HepG2 (cell line): Measurements from ENCODE around the gene ARHGAP29. TPM values are rescaled to one million over a fixed set of nuclear protein-coding genes. Genes with fewer than 3 reads are reported as not detected.

Experiments used
- ATAC-seq: fragments of 200-7000 bp; cut with Tn5 transposase; 3 replicates; pipeline ENCODE4 v1.9.1; 2020; ENCODE audit warnings: mild to moderate bottlenecking, moderate library complexity
- BruUV-seq: library from RNA; stranded (reverse); fragments of 400-500 nt; replicated peaks from 2 replicates; lab custom pipeline; 2021; lab: Mats Ljungman, UMichigan
- CTCF ChIA-PET: fragments of 300-600 bp; formaldehyde crosslinking; extraction: SDS; loops from one replicate; lab custom pipeline; 2021; ENCODE audit warnings: low total read pairs, inconsistent platforms, low intra/inter-chr PET ratio; lab: Yijun Ruan, JAX
- POLR2A ChIA-PET: fragments of 350-600 bp; sonication (Branson Sonifier 250); formaldehyde crosslinking; loops from one replicate; lab custom pipeline; 2020; ENCODE audit warnings: antibody characterized with exemption, inconsistent platforms; lab: Yijun Ruan, JAX
- DNase-seq: peaks from one replicate; pipeline ENCODE4 v3.0.0-alpha.2; 2015; ENCODE audit warnings: low spot score
- FAIRE-seq: peaks from 3 replicates; lab custom pipeline; 2011; peaks lifted over from hg19 to GRCh38; lab: Jason Lieb, UNC
- H2AFZ ChIP-seq: one replicate; pipeline ENCODE4 v1.6.1; 2011; ENCODE audit warnings: low read length, inconsistent platforms
- H3K27ac ChIP-seq: fragments of 300-600 bp; 3 replicates; pipeline ENCODE4 v1.8.0; 2011; ENCODE audit warnings: mixed run types, mild to moderate bottlenecking, mixed read lengths, low read length, inconsistent platforms; ENCODE audit not compliant: insufficient read depth; ENCODE audit errors: extremely low read length
- H3K27me3 ChIP-seq, 2 experiments: fragments of 200-600 bp in 1 of 2; 2 replicates in 1 of 2; 3 replicates in 1 of 2; pipeline versions ENCODE4 v1.6.0 to v1.8.0; 2011; ENCODE audit warnings: low read length in 2 of 2, mild to moderate bottlenecking in 2 of 2, moderate library complexity in 2 of 2, inconsistent platforms in 1 of 2; ENCODE audit not compliant: insufficient read depth in 2 of 2, control insufficient read depth in 1 of 2
- H3K36me3 ChIP-seq, 2 experiments: fragments of 200-600 bp in 1 of 2; replicated peaks in 1 of 2; 2 replicates in 1 of 2; 3 replicates in 1 of 2; pipeline versions ENCODE4 v1.5.1 to v1.8.0; 2011; ENCODE audit warnings: low read length in 2 of 2, inconsistent platforms in 1 of 2; ENCODE audit not compliant: insufficient read depth in 2 of 2, control insufficient read depth in 1 of 2
- H3K4me1 ChIP-seq: 2 replicates; pipeline ENCODE4 v1.5.1; 2012; ENCODE audit warnings: low read length, inconsistent platforms; ENCODE audit not compliant: insufficient read depth
- H3K4me2 ChIP-seq: 2 replicates; pipeline ENCODE4 v1.6.0; 2011; ENCODE audit warnings: low read depth, low read length, inconsistent platforms
- H3K4me3 ChIP-seq, 3 experiments: fragments of 200-600 bp in 1 of 3; sonication (generic), shearing (Covaris generic) in 1 of 3; replicated peaks in 1 of 3; 2 replicates each; pipeline ENCODE4 v1.5.1; 2011 to 2016; ENCODE audit warnings: low read length in 3 of 3, inconsistent platforms in 2 of 3, low read depth in 2 of 3, mild to moderate bottlenecking in 2 of 3, control low read depth in 1 of 3, mixed read lengths in 1 of 3; ENCODE audit not compliant: insufficient read depth in 1 of 3
- H3K79me2 ChIP-seq: one replicate; pipeline ENCODE4 v1.6.1; 2011; ENCODE audit warnings: low read length, inconsistent platforms; ENCODE audit not compliant: insufficient read depth
- H3K9ac ChIP-seq: 2 replicates; pipeline ENCODE4 v1.6.0; 2011; ENCODE audit warnings: mild to moderate bottlenecking, low read depth, low read length, inconsistent platforms; ENCODE audit not compliant: insufficient read depth
- H3K9me3 ChIP-seq: 2 replicates; pipeline ENCODE4 v1.5.1; 2012; ENCODE audit warnings: mild to moderate bottlenecking, low read length
- H4K20me1 ChIP-seq: 2 replicates; pipeline ENCODE4 v1.6.0; 2011; ENCODE audit warnings: inconsistent platforms, mild to moderate bottlenecking, low read length, moderate library complexity; ENCODE audit not compliant: insufficient read depth
- ELF1 ChIP-seq: sonication (generic); formaldehyde crosslinking; IDR thresholded peaks from 2 replicates; pipeline ENCODE4 v1.4.0; 2020; ENCODE audit warnings: missing genetic modification reagents
- FOXP1 ChIP-seq, 2 experiments: fragments of 450-650 bp in 1 of 2; IDR thresholded peaks; 2 replicates each; pipeline ENCODE4 v1.6.1; 2017 to 2018; ENCODE audit warnings: antibody characterized with exemption in 1 of 2
- FOXP4 ChIP-seq: sonication (generic); formaldehyde crosslinking; IDR thresholded peaks from 2 replicates; pipeline ENCODE4 v1.4.0; 2020; ENCODE audit warnings: missing genetic modification reagents
- GMEB2 ChIP-seq: IDR thresholded peaks from 2 replicates; pipeline ENCODE4 v1.6.1; 2016; ENCODE audit warnings: missing biosample characterization, missing genetic modification reagents, low read depth
- KDM1A ChIP-seq: IDR thresholded peaks from 2 replicates; pipeline ENCODE4 v1.6.1; 2016; ENCODE audit warnings: missing compliant biosample characterization
- KDM5A ChIP-seq: fragments of 200-600 bp; sonication (generic); IDR thresholded peaks from 2 replicates; pipeline ENCODE4 v1.7.0; 2018; ENCODE audit warnings: antibody characterized with exemption, mild to moderate bottlenecking, low read length, borderline replicate concordance
- MYC ChIP-seq: sonication (generic); formaldehyde crosslinking; IDR thresholded peaks from 2 replicates; pipeline ENCODE4 v1.9.0; 2021; ENCODE audit warnings: missing genetic modification reagents, borderline replicate concordance
- NCOA5 ChIP-seq: sonication (generic); formaldehyde crosslinking; IDR thresholded peaks from 2 replicates; pipeline ENCODE4 v1.4.0; 2020; ENCODE audit warnings: missing genetic modification reagents
- PBX3 ChIP-seq: sonication (generic); formaldehyde crosslinking; IDR thresholded peaks from 2 replicates; pipeline ENCODE4 v1.8.1; 2023; ENCODE audit warnings: missing genetic modification reagents, inconsistent platforms, borderline replicate concordance
- RBAK ChIP-seq: sonication (generic); formaldehyde crosslinking; IDR thresholded peaks from 2 replicates; pipeline ENCODE4 v1.5.1; 2020; ENCODE audit warnings: mild to moderate bottlenecking, missing genetic modification reagents
- SNAPC2 ChIP-seq: sonication (generic); formaldehyde crosslinking; IDR thresholded peaks from 2 replicates; pipeline ENCODE4 v1.8.1; 2022; ENCODE audit warnings: mild to moderate bottlenecking, missing genetic modification reagents
- SRSF1 ChIP-seq: fragments of 200-400 bp; formaldehyde crosslinking; optimal IDR thresholded peaks from 2 replicates; pipeline ENCODE3; 2017; ENCODE audit warnings: mild to moderate bottlenecking, low read depth, low read length, moderate library complexity
- TBP ChIP-seq: sonication (generic); formaldehyde crosslinking; IDR thresholded peaks from 2 replicates; pipeline ENCODE4 v1.5.0; 2020; ENCODE audit warnings: missing genetic modification reagents
- ZNF17 ChIP-seq: sonication (generic); formaldehyde crosslinking; IDR thresholded peaks from 2 replicates; pipeline ENCODE4 v1.5.0; 2020; ENCODE audit warnings: mild to moderate bottlenecking, missing genetic modification reagents
- ZNF180 ChIP-seq: sonication (generic); formaldehyde crosslinking; IDR thresholded peaks from 2 replicates; pipeline ENCODE4 v1.4.0; 2020; ENCODE audit warnings: low read depth, missing genetic modification reagents, borderline replicate concordance
- ZNF792 ChIP-seq: IDR thresholded peaks from 2 replicates; pipeline ENCODE4 v1.6.1; 2016
- WGBS: methylation state at CpG from one replicate; pipeline ENCODE4 v1.1.6; 2017; ENCODE audit warnings: low lambda C conversion rate; 5-methylcytosine and 5-hydroxymethylcytosine counted together
- in situ Hi-C: cut with HindIII; loops from 2 replicates; pipeline ENCODE4 v1.10.0; 2017; ENCODE audit warnings: low pct_unique_long_range_greater_than_20kb; ENCODE audit not compliant: extremely low pct_ligation_motif_present
- intact Hi-C: fragments of 100-400 bp; cut with micrococcal nuclease; formaldehyde crosslinking; loops from one replicate; pipeline ENCODE4 v1.10.0; 2022; ENCODE audit not compliant: unreplicated experiment
- polyA plus RNA-seq, 8 experiments: library from polyadenylated mRNA; depleted of rRNA in 3 of 8; stranded (reverse) in 7 of 8; unstranded in 1 of 8; fragments of >200 nt; fragmentation: Illumina TruSeq in 4 of 8; extraction: Trizol in 4 of 8; gene quantifications; 2 replicates each; pipeline versions ENCODE4 v1.2.1 to v1.2.3, GENCODE V29; 2011 to 2016; ENCODE audit warnings: low read depth in 4 of 8, missing spikeins in 1 of 8, mixed read lengths in 1 of 8; ENCODE audit not compliant: insufficient read depth in 1 of 8
- total RNA-seq, 5 experiments: library from RNA; depleted of rRNA; stranded (reverse); fragments of >200 nt; fragmentation: Illumina TruSeq; extraction: Trizol; gene quantifications; 2 replicates each; pipeline ENCODE4 v1.2.3, GENCODE V29; 2016; ENCODE audit warnings: low read depth in 1 of 5
- TF ChIP-seq, protein P1 (sequence below): sonication (generic); formaldehyde crosslinking; conservative IDR thresholded peaks from 2 replicates; pipeline ENCODE4 v1.4.0; 2020; ENCODE audit warnings: mild to moderate bottlenecking, missing genetic modification reagents, moderate library complexity

The ARHGAP29 gene
- total and polyA plus RNA-seq, 2 of the 13 experiments (the other 11 are each of a cell fraction or from before 2014, with no cell fraction given), result 12.8 to 18.3 TPM

DNA sequence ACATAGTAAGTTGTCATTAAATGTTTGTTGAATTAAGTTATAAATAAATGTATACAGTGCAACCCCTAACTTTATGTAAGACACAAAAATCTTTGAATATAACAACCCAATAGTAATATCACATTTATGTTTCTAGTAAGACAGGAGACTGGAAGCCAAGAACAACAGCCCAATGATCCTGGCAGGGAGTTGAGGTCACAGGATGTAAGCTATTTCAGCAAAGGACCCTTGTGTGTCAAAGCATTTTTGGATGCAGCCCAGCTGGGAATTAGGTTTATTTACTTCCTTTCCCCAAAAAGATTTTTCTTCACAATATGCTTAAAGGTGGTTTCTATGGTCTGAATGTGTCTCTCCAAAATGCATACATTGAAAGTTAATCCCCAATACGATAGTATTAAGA is 82.4 kb downstream of the ARHGAP29 start (continued):
- no peak for TF ChIP-seq GMEB2 (CRISPR knock-in tag)
- no peak for TF ChIP-seq ZNF180 (CRISPR knock-in tag)
- TF ChIP-seq, protein P1, sequence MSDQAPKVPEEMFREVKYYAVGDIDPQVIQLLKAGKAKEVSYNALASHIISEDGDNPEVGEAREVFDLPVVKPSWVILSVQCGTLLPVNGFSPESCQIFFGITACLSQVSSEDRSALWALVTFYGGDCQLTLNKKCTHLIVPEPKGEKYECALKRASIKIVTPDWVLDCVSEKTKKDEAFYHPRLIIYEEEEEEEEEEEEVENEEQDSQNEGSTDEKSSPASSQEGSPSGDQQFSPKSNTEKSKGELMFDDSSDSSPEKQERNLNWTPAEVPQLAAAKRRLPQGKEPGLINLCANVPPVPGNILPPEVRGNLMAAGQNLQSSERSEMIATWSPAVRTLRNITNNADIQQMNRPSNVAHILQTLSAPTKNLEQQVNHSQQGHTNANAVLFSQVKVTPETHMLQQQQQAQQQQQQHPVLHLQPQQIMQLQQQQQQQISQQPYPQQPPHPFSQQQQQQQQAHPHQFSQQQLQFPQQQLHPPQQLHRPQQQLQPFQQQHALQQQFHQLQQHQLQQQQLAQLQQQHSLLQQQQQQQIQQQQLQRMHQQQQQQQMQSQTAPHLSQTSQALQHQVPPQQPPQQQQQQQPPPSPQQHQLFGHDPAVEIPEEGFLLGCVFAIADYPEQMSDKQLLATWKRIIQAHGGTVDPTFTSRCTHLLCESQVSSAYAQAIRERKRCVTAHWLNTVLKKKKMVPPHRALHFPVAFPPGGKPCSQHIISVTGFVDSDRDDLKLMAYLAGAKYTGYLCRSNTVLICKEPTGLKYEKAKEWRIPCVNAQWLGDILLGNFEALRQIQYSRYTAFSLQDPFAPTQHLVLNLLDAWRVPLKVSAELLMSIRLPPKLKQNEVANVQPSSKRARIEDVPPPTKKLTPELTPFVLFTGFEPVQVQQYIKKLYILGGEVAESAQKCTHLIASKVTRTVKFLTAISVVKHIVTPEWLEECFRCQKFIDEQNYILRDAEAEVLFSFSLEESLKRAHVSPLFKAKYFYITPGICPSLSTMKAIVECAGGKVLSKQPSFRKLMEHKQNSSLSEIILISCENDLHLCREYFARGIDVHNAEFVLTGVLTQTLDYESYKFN (CRISPR knock-in tag), result no peak
- no peak for TF ChIP-seq ZNF17 (CRISPR knock-in tag)

DNA sequence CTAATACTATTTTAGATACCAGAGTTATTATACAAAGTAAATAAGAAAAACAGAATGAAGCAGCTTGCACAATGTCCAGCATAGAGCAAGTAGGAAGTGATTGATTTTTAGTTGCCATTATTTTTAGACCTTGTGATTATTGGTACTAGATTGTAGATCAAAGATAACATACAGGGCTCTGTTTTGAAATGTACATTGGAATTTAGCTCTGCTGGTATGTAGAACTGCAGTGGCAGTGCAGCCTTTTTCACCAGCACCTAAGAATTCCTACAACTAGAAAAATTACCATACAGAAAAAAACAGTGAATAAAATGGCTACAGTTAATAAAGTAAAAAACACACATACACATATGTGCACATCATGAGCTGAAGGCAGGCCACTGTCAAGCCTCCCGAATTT is 84.3 kb downstream of the ARHGAP29 start:
- intact Hi-C loops (no loop called here), in situ Hi-C loops (no loop called here)
- Histone ChIP-seq H3K36me3 (no peaks in the 10 kb centered on the region), H4K20me1 (no peaks in the 10 kb centered on the region), H3K4me3 (no peak overlapping the region), H3K79me2 (no peaks in the 10 kb centered on the region), H3K4me1 (peaks cover 7% of the 10 kb centered on the region; the same call in 1 of the 2 replicates), H3K9me3 (no peaks in the 10 kb centered on the region), H2AFZ (no peak overlapping the region), H3K4me2 (no peak overlapping the region), H3K27ac (no peak overlapping the region), H3K27me3 (peaks cover 0 to 1% of the 10 kb centered on the region in 2 experiments; a peak in 1 of 5 replicates), H3K9ac (no peak overlapping the region)
- ATAC-seq (peak; percentile 52), DNase-seq (no peak), FAIRE-seq (no peak)
- ChIA-PET CTCF (no interaction called here), POLR2A (no interaction called here)
- no TSS peak for BruUV-seq
- WGBS, result 0% methylated on average over 1 of the region's 1 CpG
- TF ChIP-seq KDM1A (CRISPR knock-in tag) (no peak), SNAPC2 (no peak), ELF1 (CRISPR knock-in tag) (no peak), NCOA5 (CRISPR knock-in tag) (no peak), MYC (CRISPR knock-in tag) (no peak), KDM5A (no peak), ZNF792 (no peak), TBP (CRISPR knock-in tag) (no peak), SRSF1 (no peak), RBAK (no peak), FOXP1 (IDR thresholded peaks at IDR 0.05) (no peak), FOXP1 (CRISPR knock-in tag; IDR thresholded peaks at IDR 0.05) (no peak), FOXP4 (CRISPR knock-in tag) (no peak), PBX3 (CRISPR knock-in tag) (no peak)
